DMS79 (cell line): ENCODE data around the gene TFB1M.

Source experiments
- DNase-seq: peaks from one replicate; lab custom pipeline; 2025; lab: John Stamatoyannopoulos, UW

The TFB1M gene

DNA sequence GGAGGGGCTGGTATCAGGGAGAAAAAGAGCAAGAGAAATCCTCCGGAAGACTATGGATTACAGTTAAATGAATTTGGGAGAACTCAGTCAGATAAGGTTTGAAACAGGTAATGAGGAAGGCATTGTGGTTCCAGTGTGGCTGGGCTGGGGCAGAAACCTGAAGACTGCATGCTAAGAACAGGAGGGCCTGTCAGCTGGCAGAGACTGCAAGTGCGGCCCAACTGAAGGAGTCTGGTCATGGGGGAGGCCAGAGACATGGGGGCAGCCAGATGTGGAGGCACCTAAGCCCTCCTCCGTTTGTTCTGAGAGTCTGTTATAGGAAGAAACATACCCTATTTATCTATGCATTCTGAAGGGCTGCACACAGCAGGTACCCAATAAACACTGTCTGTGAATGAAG lies 16.6 kb downstream of the TFB1M start:
- no peak for DNase-seq

DNA sequence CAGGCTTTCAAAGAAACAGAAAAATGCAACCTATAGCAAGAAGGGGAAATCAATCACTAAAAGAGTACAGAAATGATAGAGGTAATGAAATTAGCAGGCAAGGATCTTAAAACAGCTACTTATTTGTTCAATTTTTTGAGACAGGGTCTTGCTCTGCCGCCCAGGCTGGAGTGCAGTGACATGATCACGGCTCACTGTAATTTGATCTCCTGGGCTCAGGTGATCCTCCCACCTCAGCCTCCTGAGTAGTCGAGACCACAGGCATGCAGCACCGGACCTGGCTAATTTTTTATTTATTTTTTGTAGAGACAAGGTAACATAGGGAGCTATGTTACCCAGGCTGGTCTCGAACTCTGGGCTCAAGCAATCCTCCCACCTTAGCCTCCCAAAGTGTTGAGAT lies 21.6 kb downstream of the TFB1M start:
- DNase-seq, result no peak

- DNase-seq, result no peak
Measured at GRCh38 chr6:155291291-155291690, 23.0 kb downstream of the TFB1M start.

DNA sequence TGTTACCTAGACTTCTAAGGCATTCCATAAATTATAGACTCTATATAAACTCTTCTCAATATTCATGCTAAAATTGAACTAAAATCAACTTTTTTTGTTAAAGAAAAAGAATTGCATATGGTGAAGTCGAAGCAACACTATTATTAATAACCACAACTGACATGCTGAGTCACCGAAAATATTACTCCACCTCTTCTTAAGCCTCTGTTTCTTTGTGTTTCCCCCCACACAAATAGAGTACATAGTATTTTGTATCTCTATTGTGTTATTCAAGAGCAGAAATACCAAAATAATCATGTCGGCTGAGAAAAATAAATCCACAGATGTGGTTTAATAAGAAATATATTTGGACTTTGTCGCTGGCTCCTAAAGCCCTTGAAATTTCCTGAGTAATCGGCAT lies 23.8 kb downstream of the TFB1M start:
- no peak for DNase-seq

- DNase-seq, result no peak
Measured at GRCh38 chr6:155287762-155288161, 26.5 kb downstream of the TFB1M start.

DNA sequence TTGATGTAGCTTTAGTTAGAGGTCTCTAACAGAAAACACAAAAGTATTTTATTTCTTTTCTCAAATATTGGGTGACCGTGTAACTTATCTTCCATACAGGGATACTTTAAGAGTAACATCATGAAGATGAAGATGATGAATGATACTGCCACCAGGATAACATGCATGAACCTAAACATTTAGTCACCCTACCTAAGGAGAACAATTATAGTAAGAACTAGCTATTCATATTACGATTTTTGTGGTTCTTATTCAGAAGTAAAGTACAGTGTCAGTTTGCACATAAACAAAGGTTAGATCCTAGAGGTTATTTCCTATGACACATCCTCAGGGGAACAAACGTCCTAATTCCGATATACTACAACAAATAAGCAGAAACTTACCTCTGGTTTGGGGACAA lies 29.5 kb downstream of the TFB1M start:
- DNase-seq, result no peak

DNA sequence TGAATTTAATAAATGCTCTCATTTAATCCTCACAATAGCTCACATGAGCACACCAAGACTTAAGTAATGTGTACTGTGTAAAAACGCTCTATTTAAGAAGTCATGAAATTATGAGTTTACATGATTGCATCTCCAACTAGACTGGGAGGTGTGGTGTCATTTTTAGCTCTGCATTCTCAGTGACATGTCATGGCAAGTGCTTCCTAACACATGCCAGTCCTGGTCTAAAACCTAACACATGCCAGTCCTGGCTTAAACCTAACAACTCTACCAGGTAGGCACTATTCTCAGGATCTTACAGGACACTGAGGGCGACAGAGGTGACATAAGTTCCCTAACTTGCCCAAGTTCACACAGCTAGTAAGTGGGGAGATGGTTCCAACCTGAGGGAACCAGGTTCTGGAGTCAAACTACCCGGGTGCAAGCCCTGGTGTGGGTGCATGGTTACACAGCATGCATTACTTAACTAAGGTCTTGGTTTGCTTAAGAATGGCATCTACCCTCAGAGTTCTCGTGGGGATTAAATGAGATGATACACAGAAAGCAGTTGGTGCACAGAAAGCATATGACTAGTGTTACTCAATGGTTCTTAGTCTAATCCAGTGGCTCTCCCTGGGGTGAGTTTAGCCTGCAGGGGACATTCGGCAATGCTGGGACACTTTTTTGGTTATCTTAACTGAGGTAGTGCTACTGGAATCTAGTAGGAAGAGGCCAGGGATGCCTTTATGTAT lies 35.8 kb downstream of the TFB1M start:
- DNase-seq, result no peak

DNA sequence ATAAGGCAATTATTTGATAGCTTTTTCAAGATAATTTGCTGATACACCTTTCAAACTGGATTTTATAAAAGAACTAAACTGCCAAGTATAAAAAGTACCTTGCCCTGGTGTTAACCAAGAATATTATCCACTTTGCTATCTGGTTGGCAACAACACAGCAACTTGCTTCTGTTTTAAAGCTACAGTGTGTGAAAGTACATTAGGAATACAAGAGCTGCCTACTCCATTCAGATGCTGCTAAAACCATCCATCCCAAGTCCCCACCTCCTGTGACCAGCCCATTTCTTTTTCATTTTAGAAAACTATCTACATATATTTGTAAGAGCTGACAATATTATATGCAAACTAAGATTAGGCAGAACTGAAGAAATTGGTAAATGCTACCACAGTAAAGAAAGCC lies 37.6 kb downstream of the TFB1M start:
- no peak for DNase-seq

GRCh38 chr6:155275808-155276480 lies 38.3 kb downstream of the TFB1M start:
- no peak for DNase-seq

DNA sequence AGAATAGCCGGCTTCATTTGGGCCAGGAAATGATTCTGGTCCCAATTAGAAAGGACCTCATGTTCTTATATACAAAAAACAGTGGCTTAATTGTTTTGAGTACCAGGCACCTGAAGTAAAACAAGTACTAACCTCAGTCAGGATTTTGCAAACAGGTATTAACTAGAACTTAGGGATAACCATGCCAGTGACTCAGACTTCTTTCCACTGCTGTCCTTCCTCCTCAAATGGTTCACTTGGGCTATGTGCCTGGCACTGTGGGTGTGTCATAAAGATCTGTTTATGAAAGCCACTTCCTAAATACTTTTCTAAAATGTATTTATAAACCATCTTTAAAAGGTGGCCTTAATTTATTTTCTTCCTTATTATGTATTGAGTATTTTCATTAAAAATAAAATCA lies 39.8 kb downstream of the TFB1M start:
- DNase-seq, result no peak

- DNase-seq, result no peak
Measured at GRCh38 chr6:155274106-155274505, 40.2 kb downstream of the TFB1M start.

- DNase-seq, result no peak
Measured at GRCh38 chr6:155273431-155273830, 40.9 kb downstream of the TFB1M start.

- no peak for DNase-seq
Measured at GRCh38 chr6:155272353-155273232, 41.7 kb downstream of the TFB1M start.

DNA sequence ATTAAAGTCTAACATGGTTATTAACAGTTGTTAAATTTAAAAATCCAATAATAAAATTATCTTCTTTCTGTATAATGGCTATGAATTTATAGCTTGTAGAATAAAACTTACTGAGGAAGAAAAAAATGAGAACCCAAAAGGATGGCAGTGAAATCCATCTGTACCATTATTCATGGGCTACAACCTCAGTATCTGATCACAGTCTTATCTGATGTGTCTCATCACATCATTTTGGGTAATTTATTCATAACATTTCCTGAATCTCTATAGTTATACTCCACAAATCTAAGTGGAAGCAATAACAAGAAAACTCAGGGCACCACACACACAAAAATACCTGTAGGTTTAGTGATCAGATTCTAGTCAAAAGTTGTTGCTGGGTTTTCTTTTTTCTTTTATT lies 43.1 kb downstream of the TFB1M start:
- no peak for DNase-seq

GRCh38 chr6:155270561-155271091 lies 43.7 kb downstream of the TFB1M start:
- no peak for DNase-seq

DNA sequence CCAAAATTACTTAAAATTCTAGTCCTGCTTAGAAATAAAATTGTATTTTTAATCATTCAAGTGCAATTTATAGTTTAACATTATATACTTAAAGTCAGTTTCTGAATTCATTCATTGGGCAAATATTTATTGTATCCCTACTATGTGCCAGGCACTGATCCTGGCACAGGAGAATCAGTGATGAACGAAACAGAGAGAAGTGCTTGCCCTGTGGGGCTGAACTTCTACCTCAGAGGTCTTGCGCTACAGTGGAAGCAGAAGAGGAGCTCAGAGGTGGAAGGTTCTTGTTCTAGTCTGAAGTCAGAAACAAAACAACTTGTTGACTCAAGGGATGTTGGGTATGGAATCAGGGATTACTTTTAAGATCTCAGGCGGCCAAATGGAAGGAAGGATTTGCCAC lies 44.5 kb downstream of the TFB1M start:
- no peak for DNase-seq

- DNase-seq, result peak; percentile 18
Measured at GRCh38 chr6:155268088-155268867, 46.0 kb downstream of the TFB1M start.

- DNase-seq, result no peak
Measured at GRCh38 chr6:155267411-155267810, 46.9 kb downstream of the TFB1M start.

DNA sequence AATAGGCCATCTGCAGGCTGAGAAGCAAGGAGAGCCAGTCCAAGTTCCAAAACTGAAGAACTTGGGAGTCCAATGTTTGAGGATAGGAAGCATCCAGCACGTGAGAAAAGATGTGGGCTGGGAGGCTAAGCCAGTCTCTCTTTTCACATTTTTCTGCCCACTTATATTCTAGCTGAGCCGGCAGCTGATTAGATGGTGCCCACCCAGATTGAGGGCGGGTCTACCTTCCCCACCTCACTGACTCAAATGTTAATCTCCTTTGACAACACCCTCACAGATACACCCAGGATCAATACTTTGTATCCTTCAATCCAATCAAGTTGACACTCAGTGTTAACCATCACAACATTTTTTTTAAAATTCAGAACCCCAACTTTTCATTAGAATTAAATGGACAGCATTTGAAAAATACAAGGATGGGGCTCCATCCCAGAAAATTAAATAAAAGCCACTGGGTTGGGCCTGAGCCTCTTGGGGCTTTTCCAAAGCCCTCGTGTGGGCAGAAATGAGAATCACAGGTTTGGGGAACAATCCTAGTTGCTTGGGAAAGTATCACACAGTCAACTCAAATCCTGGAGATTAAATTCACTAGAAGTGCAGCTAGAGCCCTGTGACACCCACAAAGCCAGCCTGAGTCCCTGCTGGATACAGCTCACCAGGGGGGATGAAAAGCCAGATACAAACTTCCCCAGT lies 48.3 kb downstream of the TFB1M start:
- DNase-seq, result no peak

GRCh38 chr6:155264693-155265320 lies 49.5 kb downstream of the TFB1M start:
- DNase-seq, result no peak
